H1 (cell line): Measurements from ENCODE around the gene HINT1. TPM values are rescaled to one million over a fixed set of nuclear protein-coding genes. Genes with fewer than 3 reads are reported as not detected.

Source experiments
- CTCF ChIA-PET: fragments of 300-600 bp; sonication (Branson Sonifier 250); formaldehyde crosslinking; loops from one replicate; lab custom pipeline; 2021; ENCODE audit not compliant: partially characterized antibody; lab: Charles Lee
- POLR2A ChIA-PET: fragments of 300-600 bp; sonication (Branson Sonifier 250); formaldehyde crosslinking; loops from one replicate; lab custom pipeline; 2021; ENCODE audit warnings: inconsistent platforms; ENCODE audit not compliant: partially characterized antibody; lab: Charles Lee
- DNase-seq, 2 experiments: peaks; one replicate each; pipeline versions ENCODE4 v3.0.0 to v3.0.0-alpha.2; 2010 to 2022; ENCODE audit warnings: low spot score in 2 of 2, low read depth in 1 of 2, mixed read lengths in 1 of 2
- FAIRE-seq: peaks from 2 replicates; lab custom pipeline; 2011; peaks lifted over from hg19 to GRCh38; lab: Jason Lieb, UNC
- H2AFZ ChIP-seq: 2 replicates; pipeline ENCODE4 v1.8.1; 2012; ENCODE audit warnings: low read length, inconsistent platforms
- H2AK5ac ChIP-seq: 2 replicates; pipeline ENCODE4 v1.6.1; 2013; ENCODE audit warnings: low read depth, low read length
- H2BK120ac ChIP-seq: replicated peaks from 2 replicates; pipeline ENCODE3; 2013; ENCODE audit warnings: low read depth, low read length, inconsistent platforms
- H2BK12ac ChIP-seq: 2 replicates; pipeline ENCODE4 v1.6.1; 2013; ENCODE audit warnings: low read depth, low read length
- H2BK15ac ChIP-seq: 2 replicates; pipeline ENCODE4 v1.6.1; 2013; ENCODE audit warnings: low read length
- H2BK20ac ChIP-seq: 2 replicates; pipeline ENCODE4 v1.6.1; 2013; ENCODE audit warnings: low read length
- H2BK5ac ChIP-seq: 2 replicates; pipeline ENCODE4 v1.6.1; 2013; ENCODE audit warnings: low read depth, low read length
- H3K14ac ChIP-seq: 2 replicates; pipeline ENCODE4 v1.6.1; 2013; ENCODE audit warnings: inconsistent platforms; ENCODE audit not compliant: insufficient read length
- H3K18ac ChIP-seq: 2 replicates; pipeline ENCODE4 v1.6.1; 2013; ENCODE audit warnings: low read length; ENCODE audit errors: extremely low read depth
- H3K23ac ChIP-seq: 2 replicates; pipeline ENCODE4 v1.6.1; 2013; ENCODE audit warnings: inconsistent platforms; ENCODE audit not compliant: insufficient read length
- H3K23me2 ChIP-seq: 2 replicates; pipeline ENCODE4 v1.6.1; 2013; ENCODE audit warnings: low read depth, low read length
- H3K27ac ChIP-seq: 2 replicates; pipeline ENCODE4 v1.6.1; 2011; ENCODE audit warnings: low read depth, low read length, inconsistent platforms
- H3K27me3 ChIP-seq, 4 experiments: replicated peaks in 1 of 4; 1 replicate in 1 of 4; 2 replicates in 3 of 4; pipeline versions ENCODE4 v1.6.1 to v1.8.1; 2011 to 2013; ENCODE audit warnings: low read length in 3 of 4, mild to moderate bottlenecking in 3 of 4, inconsistent platforms in 2 of 4, mixed read lengths in 2 of 4, moderate library complexity in 1 of 4; ENCODE audit not compliant: control insufficient read depth in 3 of 4, insufficient read depth in 3 of 4; ENCODE audit errors: extremely low read depth in 1 of 4
- H3K36me3 ChIP-seq, 4 experiments: 2 replicates each; pipeline versions ENCODE4 v1.6.1 to v1.8.1; 2011 to 2013; ENCODE audit warnings: mild to moderate bottlenecking in 4 of 4, low read length in 3 of 4, moderate library complexity in 2 of 4, control low read depth in 1 of 4, inconsistent platforms in 1 of 4; ENCODE audit not compliant: insufficient read depth in 4 of 4, control insufficient read depth in 2 of 4
- H3K4ac ChIP-seq: replicated peaks from 2 replicates; pipeline ENCODE3; 2013; ENCODE audit warnings: low read length, low read depth, mixed read lengths, inconsistent platforms; ENCODE audit not compliant: insufficient read length
- H3K4me1 ChIP-seq, 4 experiments: replicated peaks in 1 of 4; 1 replicate in 1 of 4; 2 replicates in 3 of 4; pipeline versions ENCODE4 v1.6.1 to v1.8.1; 2011 to 2013; ENCODE audit warnings: low read length in 3 of 4, inconsistent platforms in 2 of 4, mixed read lengths in 1 of 4; ENCODE audit not compliant: insufficient read depth in 4 of 4, control insufficient read depth in 3 of 4
- H3K4me2 ChIP-seq, 2 experiments: 2 replicates each; pipeline versions ENCODE4 v1.6.1 to v1.8.1; 2011 to 2013; ENCODE audit warnings: low read depth in 2 of 2, low read length in 2 of 2, control low read depth in 1 of 2, inconsistent platforms in 1 of 2, mild to moderate bottlenecking in 1 of 2; ENCODE audit not compliant: insufficient read depth in 1 of 2
- H3K4me3 ChIP-seq, 4 experiments: fragments of 200-600, 300-600 bp in 1 of 4; sonication (generic), shearing (Covaris generic), sonication (Bioruptor Twin) in 1 of 4; 2 replicates each; pipeline versions ENCODE4 v1.5.1 to v1.8.1; 2011 to 2016; ENCODE audit warnings: low read length in 4 of 4, low read depth in 3 of 4, control low read depth in 2 of 4, inconsistent platforms in 2 of 4, mild to moderate bottlenecking in 2 of 4, mixed read lengths in 1 of 4, moderate library complexity in 1 of 4; ENCODE audit not compliant: insufficient read depth in 2 of 4; ENCODE audit errors: extremely low read depth in 1 of 4
- H3K56ac ChIP-seq: replicated peaks from 2 replicates; pipeline ENCODE3; 2013; ENCODE audit warnings: low read depth, mild to moderate bottlenecking, mixed read lengths, low read length, inconsistent platforms; ENCODE audit not compliant: insufficient read length
- H3K79me1 ChIP-seq: 2 replicates; pipeline ENCODE4 v1.6.1; 2013; ENCODE audit warnings: low read depth, low read length, control low read depth
- H3K79me2 ChIP-seq, 2 experiments: 2 replicates each; pipeline versions ENCODE4 v1.6.1 to v1.8.1; 2012 to 2013; ENCODE audit warnings: low read length in 2 of 2, mild to moderate bottlenecking in 2 of 2, inconsistent platforms in 1 of 2; ENCODE audit not compliant: insufficient read depth in 2 of 2, control insufficient read depth in 1 of 2
- H3K9ac ChIP-seq, 4 experiments: replicated peaks in 1 of 4; 1 replicate in 1 of 4; 2 replicates in 3 of 4; pipeline versions ENCODE4 v1.6.1 to v1.8.1; 2011 to 2013; ENCODE audit warnings: low read depth in 3 of 4, low read length in 3 of 4, control low read depth in 2 of 4, mild to moderate bottlenecking in 2 of 4, moderate library complexity in 2 of 4, inconsistent platforms in 1 of 4; ENCODE audit errors: extremely low read depth in 1 of 4
- H3K9me3 ChIP-seq, 2 experiments: 2 replicates each; pipeline versions ENCODE4 v1.6.1 to v1.8.1; 2012 to 2013; ENCODE audit warnings: mild to moderate bottlenecking in 2 of 2, moderate library complexity in 2 of 2, control low read depth in 1 of 2, inconsistent platforms in 1 of 2, low read depth in 1 of 2, low read length in 1 of 2, mixed read lengths in 1 of 2; ENCODE audit not compliant: insufficient read depth in 2 of 2
- H4K20me1 ChIP-seq, 2 experiments: replicated peaks in 1 of 2; 2 replicates each; pipeline versions ENCODE3 to v1.8.1; 2011 to 2013; ENCODE audit warnings: inconsistent platforms in 2 of 2, low read length in 2 of 2, mild to moderate bottlenecking in 1 of 2; ENCODE audit not compliant: insufficient read depth in 2 of 2, control insufficient read depth in 1 of 2
- H4K5ac ChIP-seq: 2 replicates; pipeline ENCODE4 v1.6.1; 2013; ENCODE audit warnings: low read length, low read depth, mixed read lengths, inconsistent platforms; ENCODE audit not compliant: insufficient read length
- H4K8ac ChIP-seq: 2 replicates; pipeline ENCODE4 v1.8.0; 2013; ENCODE audit warnings: mild to moderate bottlenecking, moderate library complexity, low read length, inconsistent platforms; ENCODE audit not compliant: insufficient read depth; ENCODE audit errors: extremely low read depth
- H4K91ac ChIP-seq: replicated peaks from 2 replicates; pipeline ENCODE3; 2013; ENCODE audit warnings: low read length, mixed read lengths, inconsistent platforms; ENCODE audit not compliant: insufficient read length
- CBX5 ChIP-seq: fragments of 300-800, 300-1000 bp; sonication (generic); IDR thresholded peaks from 2 replicates; pipeline ENCODE4 v1.7.1; 2016; ENCODE audit warnings: antibody characterized with exemption, low read length, low read depth
- CEBPB ChIP-seq: IDR thresholded peaks from 2 replicates; pipeline ENCODE4 v1.6.1; 2012; ENCODE audit warnings: low read depth, low read length
- EGR1 ChIP-seq: IDR thresholded peaks from 2 replicates; pipeline ENCODE4 v1.6.1; 2011; ENCODE audit warnings: low read depth, low read length, borderline replicate concordance
- RAD21 ChIP-seq, 2 experiments: IDR thresholded peaks in 1 of 2; conservative IDR thresholded peaks in 1 of 2; 2 replicates each; pipeline ENCODE4 v1.6.1; 2011; ENCODE audit warnings: low read depth in 2 of 2, low read length in 2 of 2, improper control_type of control experiment in 1 of 2, inconsistent platforms in 1 of 2, mild to moderate bottlenecking in 1 of 2, moderate library complexity in 1 of 2
- TCF12 ChIP-seq: IDR thresholded peaks from 2 replicates; pipeline ENCODE4 v1.6.1; 2011; ENCODE audit warnings: low read depth, mild to moderate bottlenecking, low read length
- WGBS, 2 experiments: shearing (Covaris generic) in 1 of 2; methylation state at CpG; one replicate each; pipeline versions ENCODE4 v1.1.6 to v1.1.7; 2013 to 2015; ENCODE audit warnings: low lambda C conversion rate in 2 of 2, mixed read lengths in 2 of 2, inconsistent platforms in 1 of 2, low coverage in 1 of 2, missing lambda C conversion rate in 1 of 2; ENCODE audit not compliant: insufficient replicate concordance in 2 of 2, insufficient coverage in 1 of 2, insufficient read length in 1 of 2; ENCODE audit errors: extremely low coverage in 1 of 2, missing lambda C conversion rate in 1 of 2; 5-methylcytosine and 5-hydroxymethylcytosine counted together
- polyA plus RNA-seq, 7 experiments: library from polyadenylated mRNA; depleted of rRNA in 3 of 7; stranded (reverse) in 5 of 7; unstranded in 2 of 7; fragments of >200 nt in 5 of 7; fragments of 200-250 nt in 2 of 7; gene quantifications; 1 replicate in 5 of 7; 2 replicates in 1 of 7; 4 replicates in 1 of 7; pipeline versions ENCODE4 v1.2.1 to v1.2.3, GENCODE V29; 2011 to 2013; ENCODE audit warnings: missing spikeins in 2 of 7, mixed read lengths in 2 of 7
- total RNA-seq: library from RNA; stranded (reverse); fragmentation: NEBNext Ultra II Directional; extraction: Animal tissue kit (Norgen Biotek cat#: 25700); gene quantifications from 2 replicates; pipeline ENCODE4 v1.2.1, GENCODE V29; 2021
- TF ChIP-seq, protein P1 (sequence below): IDR thresholded peaks from 2 replicates; pipeline ENCODE4 v1.6.1; 2011; ENCODE audit warnings: low read length, improper control_type of control experiment
- TF ChIP-seq, protein P2 (sequence below): IDR thresholded peaks from 2 replicates; pipeline ENCODE4 v1.6.1; 2012; ENCODE audit warnings: inconsistent platforms

HINT1 gene
- total and polyA plus RNA-seq, 2 of the 8 experiments (the other 6 are each of a cell fraction or from before 2014, with no cell fraction given), result 230 to 479 TPM

DNA sequence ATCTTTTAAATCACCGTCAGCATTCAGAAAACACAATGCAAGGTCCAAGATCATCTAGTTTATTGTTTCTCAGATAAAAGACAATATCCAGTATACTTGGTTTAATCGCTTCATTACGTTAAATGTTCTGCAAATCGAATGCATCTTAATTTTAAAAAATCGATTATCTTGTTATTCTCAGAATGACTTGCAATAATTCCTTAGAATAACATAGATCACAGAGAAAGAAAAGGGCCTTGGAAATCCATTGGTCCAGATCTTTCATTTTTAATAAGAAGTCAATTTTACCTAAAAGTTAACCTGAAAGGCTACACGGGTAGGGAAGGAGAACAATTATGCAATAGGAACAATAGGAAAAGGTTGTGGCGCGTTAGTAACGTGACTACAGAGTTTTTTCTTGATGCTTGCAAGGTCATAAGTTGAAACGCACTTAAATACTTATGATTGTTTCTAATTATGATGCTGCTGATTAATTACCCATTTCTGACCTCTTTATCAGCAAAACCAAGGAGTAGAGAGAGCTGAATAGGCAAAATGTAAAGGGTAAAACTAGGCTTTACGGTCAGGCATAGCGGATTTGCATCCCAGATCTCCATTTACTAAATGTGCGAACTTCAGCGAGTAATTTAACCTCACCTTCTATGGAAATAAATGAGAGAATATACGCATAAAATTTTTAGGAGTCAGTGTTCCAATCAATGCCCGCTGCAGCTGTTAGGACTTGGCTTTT is 4.9 kb upstream of the HINT1 start:
- peaks cover 0 to 2% of the 10 kb centered on the region in 2 experiments; a peak in 1 of 4 replicates for H3K79me2 ChIP-seq
- 38% methylated on average over 16 of the region's 16 CpGs; no CpG with 5 or more reads in 1 of the 2 experiments for WGBS, 2 experiments
- peak overlapping the region; percentile 88 for H2AFZ ChIP-seq
- DNase-seq (no peak), FAIRE-seq (no peak)
- H3K27me3 ChIP-seq, result no peaks in the 10 kb centered on the region
- no peaks in the 10 kb centered on the region for H3K79me1 ChIP-seq
- H2AK5ac ChIP-seq, result no peak overlapping the region
- ChIA-PET POLR2A (interaction anchor here (0.7 to 1.2 kb wide), 2 partner anchors 96 to 150 kb away, joined by 3 to 4 read pairs; no protein-coding TSS in a partner anchor), CTCF (interaction anchor here (2.7 kb wide), 1 partner anchor 212 kb away, joined by 8 read pairs; no protein-coding TSS in a partner anchor)
- H4K20me1 ChIP-seq, result no peaks in the 10 kb centered on the region
- peak overlapping the region; percentile 73 to 100 for H3K4me2 ChIP-seq
- H3K27ac ChIP-seq, result peak overlapping the region; percentile 52
- H2BK12ac ChIP-seq, result no peak overlapping the region
- peaks cover 6% of the 10 kb centered on the region for H3K23me2 ChIP-seq
- H4K91ac ChIP-seq, result no peak overlapping the region
- no peak for TF ChIP-seq CBX5
- peak; percentile 63; the same call in 1 of the 2 replicates for TF ChIP-seq CEBPB
- TF ChIP-seq TCF12, result no peak
- TF ChIP-seq, protein P1, sequence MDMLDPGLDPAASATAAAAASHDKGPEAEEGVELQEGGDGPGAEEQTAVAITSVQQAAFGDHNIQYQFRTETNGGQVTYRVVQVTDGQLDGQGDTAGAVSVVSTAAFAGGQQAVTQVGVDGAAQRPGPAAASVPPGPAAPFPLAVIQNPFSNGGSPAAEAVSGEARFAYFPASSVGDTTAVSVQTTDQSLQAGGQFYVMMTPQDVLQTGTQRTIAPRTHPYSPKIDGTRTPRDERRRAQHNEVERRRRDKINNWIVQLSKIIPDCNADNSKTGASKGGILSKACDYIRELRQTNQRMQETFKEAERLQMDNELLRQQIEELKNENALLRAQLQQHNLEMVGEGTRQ, result no peak
- no peak for TF ChIP-seq RAD21 (IDR thresholded peaks at IDR 0.05 in 1 of 2, conservative IDR thresholded peaks at IDR 0.05 in 1 of 2; ENCODE audit: low read depth in 2 of 2, low read length in 2 of 2)
- TF ChIP-seq, protein P2, sequence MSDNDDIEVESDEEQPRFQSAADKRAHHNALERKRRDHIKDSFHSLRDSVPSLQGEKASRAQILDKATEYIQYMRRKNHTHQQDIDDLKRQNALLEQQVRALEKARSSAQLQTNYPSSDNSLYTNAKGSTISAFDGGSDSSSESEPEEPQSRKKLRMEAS, result no peak
- no peak for TF ChIP-seq EGR1
- H3K23ac ChIP-seq, result no peak overlapping the region
- H2BK120ac ChIP-seq, result no peak overlapping the region
- no peak overlapping the region; the same call in 1 of the 2 replicates for H2BK5ac ChIP-seq
- H3K4ac ChIP-seq, result no peak overlapping the region
- H2BK20ac ChIP-seq, result no peak overlapping the region
- no peak overlapping the region for H2BK15ac ChIP-seq
- no peak overlapping the region for H3K18ac ChIP-seq
- peak overlapping the region; percentile 71 to 87 (median 84) for H3K4me3 ChIP-seq
- peak overlapping the region; percentile 78 to 96 (median 80) for H3K9ac ChIP-seq
- H3K36me3 ChIP-seq, result no peaks in the 10 kb centered on the region
- H3K4me1 ChIP-seq, result peaks cover 0 to 2% (median under 1%) of the 10 kb centered on the region in 4 experiments; a peak in 1 of 7 replicates
- H3K14ac ChIP-seq, result no peak overlapping the region
- no peaks in the 10 kb centered on the region for H3K9me3 ChIP-seq
- H3K56ac ChIP-seq, result no peak overlapping the region
- H4K5ac ChIP-seq, result no peak overlapping the region
- H4K8ac ChIP-seq, result no peak overlapping the region
